Measurements from ENCODE around the gene ARHGAP4.

The ARHGAP4 gene

DNA sequence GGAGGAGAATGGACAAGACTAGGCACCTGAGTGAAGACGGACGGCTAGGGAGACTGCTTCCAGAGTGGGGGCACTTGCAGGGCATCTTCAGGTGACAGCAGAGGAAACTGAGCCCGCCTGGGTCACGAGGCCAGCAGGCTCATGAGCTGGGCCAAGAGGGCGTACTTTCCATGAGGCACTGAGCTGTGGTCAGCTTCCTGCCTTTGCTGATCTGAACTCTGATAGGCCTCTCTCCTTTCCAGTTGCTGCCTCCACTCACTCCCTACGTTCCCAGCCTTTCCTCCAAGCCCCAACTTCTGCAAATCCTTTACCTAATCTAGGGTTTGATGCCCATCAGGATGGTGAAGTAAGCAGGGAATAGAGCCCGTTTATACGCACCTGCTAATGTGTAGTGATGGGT, 38.7 kb downstream of the ARHGAP4 start:
- no peak overlapping the region for H3K9ac ChIP-seq (ENCODE audit: insufficient read length, low read depth)

DNA sequence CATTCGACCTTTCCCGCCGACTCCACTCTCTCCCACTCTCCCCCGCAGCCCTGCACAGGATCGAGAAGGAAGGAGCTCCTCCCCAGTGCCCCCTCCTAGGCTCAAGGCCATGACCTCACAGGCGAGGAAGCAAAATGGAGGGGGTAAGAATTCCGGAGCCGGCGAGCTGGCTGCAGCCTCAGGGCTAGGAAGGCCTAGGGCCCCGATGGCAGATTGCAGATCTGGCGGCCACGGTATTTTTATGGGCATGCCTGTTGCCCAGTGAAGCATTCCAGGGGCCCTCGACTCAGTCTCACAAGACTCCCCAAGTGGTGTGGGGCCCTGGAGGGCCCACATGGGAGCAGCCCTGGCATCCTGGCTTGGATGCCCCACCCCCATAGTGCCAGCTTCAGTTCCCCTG, 39.1 kb downstream of the ARHGAP4 start:
- DNase-seq (ENCODE audit: low read depth, low spot score): no peak
- H3K9ac ChIP-seq (ENCODE audit: insufficient read length, low read depth): peak overlapping the region; percentile 42
- no peaks in the 10 kb centered on the region for H3K27me3 ChIP-seq (ENCODE audit: insufficient read depth, insufficient read length)
- H3K9me3 ChIP-seq (ENCODE audit: insufficient read depth, low read length): no peaks in the 10 kb centered on the region
- H3K4me3 ChIP-seq (ENCODE audit: insufficient read length, low read depth): peak overlapping the region; percentile 28
- peaks cover 5% of the 10 kb centered on the region for H3K4me1 ChIP-seq (ENCODE audit: insufficient read depth, insufficient read length)
- H3K36me3 ChIP-seq (ENCODE audit: insufficient read depth, insufficient read length, low read length): peaks cover 7% of the 10 kb centered on the region
- TF ChIP-seq ZNF274 (IDR thresholded peaks at IDR 0.05; ENCODE audit: low read depth, low read length): no peak
- no peak for TF ChIP-seq SUZ12 (IDR thresholded peaks at IDR 0.05; ENCODE audit: extremely low read depth, insufficient read depth, insufficient read length)
- no peak for TF ChIP-seq YY1 (IDR thresholded peaks at IDR 0.05; ENCODE audit: insufficient read depth, insufficient read length)

More for the DNA sequence above, 38.7 kb downstream of the ARHGAP4 start:
- DNase-seq (ENCODE audit: low read depth, low spot score): no peak
- Histone ChIP-seq H3K4me3 (ENCODE audit: insufficient read length, low read depth) (no peak overlapping the region), H3K27me3 (ENCODE audit: insufficient read depth, insufficient read length) (no peaks in the 10 kb centered on the region), H3K4me1 (ENCODE audit: insufficient read depth, insufficient read length) (peaks cover 3% of the 10 kb centered on the region), H3K9me3 (ENCODE audit: insufficient read depth, low read length) (no peaks in the 10 kb centered on the region), H3K36me3 (ENCODE audit: insufficient read depth, insufficient read length, low read length) (peaks cover 7% of the 10 kb centered on the region)
- no peak for TF ChIP-seq ZNF274 (IDR thresholded peaks at IDR 0.05; ENCODE audit: low read depth, low read length)
- no peak for TF ChIP-seq SUZ12 (IDR thresholded peaks at IDR 0.05; ENCODE audit: extremely low read depth, insufficient read depth, insufficient read length)
- no peak for TF ChIP-seq YY1 (IDR thresholded peaks at IDR 0.05; ENCODE audit: insufficient read depth, insufficient read length)

DNA sequence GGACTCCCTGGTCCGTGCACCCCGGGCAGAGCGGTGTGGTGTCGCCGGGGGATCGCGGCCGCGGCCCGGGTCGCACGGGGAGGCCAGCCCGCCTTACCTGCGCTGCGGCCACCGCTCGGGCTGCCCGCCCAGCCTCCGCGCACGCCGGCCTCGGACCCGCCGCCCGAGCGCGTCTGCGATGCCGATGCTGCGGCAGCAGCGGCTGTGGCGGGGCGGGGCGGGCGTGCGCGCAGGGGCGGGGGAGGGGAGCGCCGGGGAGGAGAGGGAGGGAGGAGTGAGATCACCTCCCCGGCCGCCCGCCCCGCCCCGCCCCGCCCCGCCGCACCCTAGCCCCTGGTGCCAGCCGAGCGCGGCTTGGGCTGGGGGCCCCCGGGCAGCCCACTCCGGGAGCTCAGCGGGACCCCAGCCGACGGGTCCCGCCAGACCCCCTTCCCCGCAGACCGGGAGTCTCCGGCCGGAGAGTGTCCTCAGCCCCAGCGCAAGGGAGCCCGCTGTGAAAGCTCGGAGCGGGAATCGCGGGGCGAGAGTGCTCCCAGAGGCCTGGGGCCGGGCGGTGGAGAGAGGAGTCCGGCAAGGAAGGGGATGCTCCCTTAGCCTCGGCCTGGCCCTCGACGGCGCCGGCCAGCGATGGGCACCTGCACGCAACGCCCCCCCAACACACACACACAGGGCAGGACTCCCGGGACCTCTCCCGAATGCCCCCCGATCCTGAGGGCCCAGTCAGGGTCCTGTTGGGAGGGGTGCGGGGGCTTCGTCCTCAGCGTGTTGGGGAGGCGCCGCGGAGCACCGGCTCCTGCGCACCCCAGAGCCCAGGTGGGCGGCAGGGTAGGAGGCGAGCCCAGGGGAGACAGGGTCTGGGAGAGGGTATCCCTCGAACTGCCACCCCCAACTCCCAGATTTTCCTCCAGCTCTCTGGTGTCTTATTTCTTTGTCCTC, 39.8 kb downstream of the ARHGAP4 start, which contains the start of gene L1CAM:
Gene L1CAM, minus strand, starts transcription at position 206 of the 936 bp plus-strand sequence. CDS start 10,337 bp downstream, outside the sequence.
- DNase-seq (ENCODE audit: low read depth, low spot score): no peak
- TF ChIP-seq ZNF274 (IDR thresholded peaks at IDR 0.05; ENCODE audit: low read depth, low read length) (no peak), SUZ12 (IDR thresholded peaks at IDR 0.05; ENCODE audit: extremely low read depth, insufficient read depth, insufficient read length) (no peak), YY1 (IDR thresholded peaks at IDR 0.05; ENCODE audit: insufficient read depth, insufficient read length) (no peak)
- H3K4me1 ChIP-seq (ENCODE audit: insufficient read depth, insufficient read length): peaks cover 5% of the 10 kb centered on the region
- peak within 1 kb of the TSS; percentile 40 for H3K4me3 ChIP-seq (ENCODE audit: insufficient read length, low read depth)
- peaks cover 10% of the 10 kb centered on the region for H3K36me3 ChIP-seq (ENCODE audit: insufficient read depth, insufficient read length, low read length)
- H3K9me3 ChIP-seq (ENCODE audit: insufficient read depth, low read length): no peaks in the 10 kb centered on the region
- H3K27me3 ChIP-seq (ENCODE audit: insufficient read depth, insufficient read length): no peaks in the 10 kb centered on the region
- H3K9ac ChIP-seq (ENCODE audit: insufficient read length, low read depth): peak within 1 kb of the TSS; percentile 77

GRCh38 chrX:153885208-153885787, 40.8 kb downstream of the ARHGAP4 start:
- peak overlapping the region; percentile 77 for H3K9ac ChIP-seq (ENCODE audit: insufficient read length, low read depth)
- no peaks in the 10 kb centered on the region for H3K27me3 ChIP-seq (ENCODE audit: insufficient read depth, insufficient read length)
- TF ChIP-seq YY1 (IDR thresholded peaks at IDR 0.05; ENCODE audit: insufficient read depth, insufficient read length): no peak
- TF ChIP-seq SUZ12 (IDR thresholded peaks at IDR 0.05; ENCODE audit: extremely low read depth, insufficient read depth, insufficient read length): no peak
- no peak for TF ChIP-seq ZNF274 (IDR thresholded peaks at IDR 0.05; ENCODE audit: low read depth, low read length)
- peaks cover 13% of the 10 kb centered on the region for H3K36me3 ChIP-seq (ENCODE audit: insufficient read depth, insufficient read length, low read length)
- H3K4me3 ChIP-seq (ENCODE audit: insufficient read length, low read depth): peak overlapping the region; percentile 40
- no peak for DNase-seq (ENCODE audit: low read depth, low spot score)
- peaks cover 5% of the 10 kb centered on the region for H3K4me1 ChIP-seq (ENCODE audit: insufficient read depth, insufficient read length)
- H3K9me3 ChIP-seq (ENCODE audit: insufficient read depth, low read length): no peaks in the 10 kb centered on the region

DNA sequence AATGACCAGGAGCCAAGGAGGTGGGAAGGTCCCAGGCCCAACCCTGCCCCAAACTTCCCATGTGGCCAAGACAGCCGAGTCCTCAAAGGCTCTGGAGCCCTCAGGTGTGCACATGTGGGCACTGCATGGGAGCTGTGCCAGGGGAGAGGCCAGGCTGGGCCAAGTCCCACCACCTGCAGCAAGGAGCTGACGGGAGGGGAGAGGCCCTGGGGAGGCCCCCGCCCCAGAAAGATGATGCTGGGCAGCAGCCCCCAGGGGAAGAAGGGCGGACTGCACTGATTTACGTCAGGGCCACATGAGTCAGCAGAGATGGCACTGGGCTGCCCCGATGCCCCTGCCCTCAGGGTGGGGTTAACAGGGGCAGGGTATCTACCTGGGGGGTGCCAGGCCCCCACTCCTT, 41.5 kb downstream of the ARHGAP4 start:
- Histone ChIP-seq H3K36me3 (ENCODE audit: insufficient read depth, insufficient read length, low read length) (peaks cover 13% of the 10 kb centered on the region), H3K4me1 (ENCODE audit: insufficient read depth, insufficient read length) (peaks cover 6% of the 10 kb centered on the region), H3K4me3 (ENCODE audit: insufficient read length, low read depth) (peak overlapping the region; percentile 40), H3K9ac (ENCODE audit: insufficient read length, low read depth) (no peak overlapping the region), H3K9me3 (ENCODE audit: insufficient read depth, low read length) (no peaks in the 10 kb centered on the region), H3K27me3 (ENCODE audit: insufficient read depth, insufficient read length) (no peaks in the 10 kb centered on the region)
- no peak for DNase-seq (ENCODE audit: low read depth, low spot score)
- TF ChIP-seq ZNF274 (IDR thresholded peaks at IDR 0.05; ENCODE audit: low read depth, low read length) (no peak), SUZ12 (IDR thresholded peaks at IDR 0.05; ENCODE audit: extremely low read depth, insufficient read depth, insufficient read length) (no peak), YY1 (IDR thresholded peaks at IDR 0.05; ENCODE audit: insufficient read depth, insufficient read length) (no peak)

DNA sequence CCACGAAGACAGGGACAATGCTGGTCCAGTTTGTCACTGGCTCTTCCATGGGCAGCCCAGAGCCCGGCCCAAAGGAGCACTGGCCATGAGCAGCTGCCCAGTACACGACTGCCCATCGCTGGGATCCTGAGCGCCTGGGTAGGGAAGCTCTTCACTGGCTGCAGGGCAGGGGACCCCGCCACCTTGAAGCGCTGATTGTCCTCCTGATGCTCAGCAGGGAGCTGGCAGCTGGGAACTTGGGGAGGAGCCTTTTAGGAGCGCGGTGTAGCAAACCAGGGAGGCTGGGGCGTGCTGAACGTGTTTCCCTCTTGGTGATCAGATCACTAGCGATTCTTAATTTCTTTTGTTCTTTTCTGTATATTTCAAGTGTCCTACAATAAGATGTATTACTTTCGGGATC, 41.9 kb downstream of the ARHGAP4 start:
- H3K27me3 ChIP-seq (ENCODE audit: insufficient read depth, insufficient read length): no peaks in the 10 kb centered on the region
- H3K36me3 ChIP-seq (ENCODE audit: insufficient read depth, insufficient read length, low read length): peaks cover 13% of the 10 kb centered on the region
- no peaks in the 10 kb centered on the region for H3K9me3 ChIP-seq (ENCODE audit: insufficient read depth, low read length)
- no peak overlapping the region for H3K9ac ChIP-seq (ENCODE audit: insufficient read length, low read depth)
- no peak for DNase-seq (ENCODE audit: low read depth, low spot score)
- H3K4me3 ChIP-seq (ENCODE audit: insufficient read length, low read depth): no peak overlapping the region
- TF ChIP-seq YY1 (IDR thresholded peaks at IDR 0.05; ENCODE audit: insufficient read depth, insufficient read length) (no peak), ZNF274 (IDR thresholded peaks at IDR 0.05; ENCODE audit: low read depth, low read length) (no peak), SUZ12 (IDR thresholded peaks at IDR 0.05; ENCODE audit: extremely low read depth, insufficient read depth, insufficient read length) (no peak)
- H3K4me1 ChIP-seq (ENCODE audit: insufficient read depth, insufficient read length): peaks cover 9% of the 10 kb centered on the region

Data from NT2/D1 (cell line).